ENCODE results near the gene CLDN24. TPM values are rescaled to one million over a fixed set of nuclear protein-coding genes. Genes with fewer than 3 reads are reported as not detected.

CLDN24 gene
- total and polyA plus RNA-seq, 2 experiments from 2014 or later: 0.94 TPM; not detected in 1

DNA sequence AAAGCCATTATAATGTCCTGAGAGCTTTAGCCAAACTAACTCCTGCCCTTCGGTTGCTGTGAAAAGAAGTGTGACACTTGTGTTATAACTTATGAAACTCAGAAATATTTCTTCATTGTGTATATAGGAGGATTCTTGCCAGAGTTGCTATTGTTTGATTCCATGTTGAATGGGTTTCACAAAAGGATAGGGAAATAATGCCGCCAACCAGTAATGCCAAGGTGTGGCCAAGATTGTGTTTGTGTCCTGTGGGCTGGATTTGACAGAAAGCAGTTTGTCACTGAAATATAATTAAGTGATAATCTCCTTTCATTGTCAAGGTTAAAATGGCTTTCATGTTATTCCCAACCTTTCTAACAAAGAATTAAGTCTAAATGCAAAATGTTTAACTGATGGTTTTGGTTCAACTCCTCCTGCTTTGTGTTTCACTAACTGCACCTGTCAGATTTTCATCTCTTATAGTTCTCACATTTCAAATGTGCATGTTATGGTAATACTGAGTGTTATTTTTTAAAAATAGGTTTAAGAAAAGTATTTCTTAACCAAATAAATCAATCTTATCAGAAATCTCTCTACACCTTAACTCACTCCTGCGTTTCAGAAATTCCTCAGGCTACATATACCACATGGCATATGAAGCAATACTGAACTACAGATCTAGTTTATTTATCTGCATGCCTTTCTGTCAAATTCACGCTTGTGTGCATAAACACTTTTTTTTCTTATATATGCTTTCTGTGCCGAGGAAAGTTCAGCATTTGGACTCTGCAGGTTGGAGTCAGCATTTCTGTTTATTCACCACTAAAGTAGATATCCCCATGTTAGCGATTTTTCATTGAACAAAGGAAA is 1.8 kb downstream of the CLDN24 start, which contains the start of gene CLDN22:
CLDN22 (minus strand) TSS at position 66 of the 849 bp plus-strand sequence; CDS start at position 8, 58 bp downstream.
- Histone ChIP-seq H3K27me3 (no peaks in the 10 kb centered on the region), H3K36me3 (replicated peaks; ENCODE audit: insufficient read depth, low read depth) (no peaks in the 10 kb centered on the region), H2AFZ (no peak within 1 kb of the TSS), H3K9me3 (ENCODE audit: low read depth) (no peaks in the 10 kb centered on the region), H3K79me2 (no peaks in the 10 kb centered on the region), H3K4me2 (no peak within 1 kb of the TSS), H3K9me2 (replicated peaks; ENCODE audit: insufficient read depth) (no peaks in the 10 kb centered on the region), H4K20me1 (ENCODE audit: insufficient read depth, poor library complexity, severe bottlenecking) (no peaks in the 10 kb centered on the region), H3K4me3 (no peak within 1 kb of the TSS), H3K4me1 (ENCODE audit: insufficient read depth) (no peaks in the 10 kb centered on the region), H3K27ac (no peak within 1 kb of the TSS)
- no peak for DNase-seq (ENCODE audit: low spot score)
- WGBS (ENCODE audit: low lambda C conversion rate, missing lambda C conversion rate): 73% methylated on average over 6 of the region's 6 CpGs
- no peak for TF ChIP-seq EZH2 (IDR thresholded peaks at IDR 0.05; ENCODE audit: borderline replicate concordance)
- TF ChIP-seq EZH2phosphoT487 (IDR thresholded peaks at IDR 0.05; ENCODE audit: low read depth, severe bottlenecking, unreplicated experiment): no peak
- no peak for TF ChIP-seq CTCF (IDR thresholded peaks at IDR 0.05; ENCODE audit: poor library complexity)

DNA sequence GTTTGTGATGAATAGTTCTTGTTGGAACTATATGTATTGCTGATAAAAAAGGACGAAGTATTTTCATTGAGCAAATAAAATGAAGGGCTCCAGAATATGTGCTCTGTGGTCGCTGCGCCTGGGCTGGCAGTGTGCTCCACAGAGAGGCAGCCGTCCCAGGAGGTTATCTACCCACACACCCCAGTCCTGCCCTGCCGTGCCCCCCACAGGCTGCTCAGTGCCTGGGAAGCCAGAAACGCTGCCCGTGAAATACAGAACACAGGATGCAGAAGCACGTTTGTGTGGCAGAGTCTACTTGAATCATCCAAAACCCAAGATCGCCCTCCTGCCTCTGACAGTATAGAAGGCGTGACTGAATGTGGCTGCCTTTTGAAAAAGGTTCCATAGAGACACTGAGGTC is 3.6 kb downstream of the CLDN24 start:
- WGBS (ENCODE audit: low lambda C conversion rate, missing lambda C conversion rate): 91% methylated on average over 10 of the region's 10 CpGs
- TF ChIP-seq EZH2 (IDR thresholded peaks at IDR 0.05; ENCODE audit: borderline replicate concordance): no peak
- no peak for TF ChIP-seq EZH2phosphoT487 (IDR thresholded peaks at IDR 0.05; ENCODE audit: low read depth, severe bottlenecking, unreplicated experiment)
- no peak for TF ChIP-seq CTCF (IDR thresholded peaks at IDR 0.05; ENCODE audit: poor library complexity)
- no peaks in the 10 kb centered on the region for H3K9me2 ChIP-seq (replicated peaks; ENCODE audit: insufficient read depth)
- no peaks in the 10 kb centered on the region for H3K9me3 ChIP-seq (ENCODE audit: low read depth)
- no peak overlapping the region for H3K4me3 ChIP-seq
- no peaks in the 10 kb centered on the region for H4K20me1 ChIP-seq (ENCODE audit: insufficient read depth, poor library complexity, severe bottlenecking)
- no peaks in the 10 kb centered on the region for H3K4me1 ChIP-seq (ENCODE audit: insufficient read depth)
- H3K27ac ChIP-seq: no peak overlapping the region
- no peak overlapping the region for H2AFZ ChIP-seq
- no peak for DNase-seq (ENCODE audit: low spot score)
- no peaks in the 10 kb centered on the region for H3K27me3 ChIP-seq
- no peaks in the 10 kb centered on the region for H3K79me2 ChIP-seq
- no peaks in the 10 kb centered on the region for H3K36me3 ChIP-seq (replicated peaks; ENCODE audit: insufficient read depth, low read depth)
- no peak overlapping the region for H3K4me2 ChIP-seq

DNA sequence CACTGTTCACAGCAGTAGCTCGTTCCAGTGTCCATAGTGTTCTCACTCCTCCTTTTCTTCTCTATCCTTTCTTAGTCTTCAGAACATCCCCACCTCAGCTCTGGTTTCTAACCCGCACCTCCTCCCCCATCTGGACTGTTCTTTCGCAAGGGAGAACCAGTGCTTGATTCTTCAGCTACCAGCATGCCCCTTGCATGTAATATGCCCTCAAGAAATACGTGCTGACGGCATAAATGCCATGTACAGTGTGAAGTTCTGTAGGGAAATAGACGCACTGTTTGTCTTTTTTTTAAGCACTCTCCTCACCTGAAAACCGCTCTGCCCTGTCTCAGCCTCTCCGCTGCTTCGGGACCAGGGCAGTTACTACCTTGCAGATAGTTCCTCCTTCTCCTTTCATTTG is 7.4 kb downstream of the CLDN24 start:
- H3K9me3 ChIP-seq (ENCODE audit: low read depth): no peaks in the 10 kb centered on the region

DNA sequence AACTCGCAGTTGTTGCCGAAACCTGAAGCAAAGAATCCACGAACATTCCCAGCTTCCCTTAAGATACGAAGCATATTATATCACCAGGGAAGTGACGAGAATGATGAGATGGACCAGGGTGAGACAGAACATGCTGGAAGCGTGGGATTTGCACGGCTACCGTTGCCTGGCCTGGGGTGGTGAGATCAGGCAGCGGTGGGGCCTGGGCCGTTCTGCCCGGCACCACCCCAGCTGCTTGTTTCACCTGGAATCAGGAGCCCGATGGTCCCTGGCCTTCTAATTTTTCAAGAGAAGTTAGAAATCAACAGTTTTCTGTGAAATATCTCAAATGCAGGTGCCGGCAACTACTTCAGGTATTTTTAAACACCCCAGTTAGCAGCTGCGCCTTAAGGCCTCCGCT is 7.9 kb downstream of the CLDN24 start:
- Histone ChIP-seq H3K4me2 (no peak overlapping the region), H3K4me1 (ENCODE audit: insufficient read depth) (no peaks in the 10 kb centered on the region), H4K20me1 (ENCODE audit: insufficient read depth, poor library complexity, severe bottlenecking) (no peaks in the 10 kb centered on the region), H3K4me3 (no peak overlapping the region), H3K36me3 (replicated peaks; ENCODE audit: insufficient read depth, low read depth) (no peaks in the 10 kb centered on the region), H2AFZ (no peak overlapping the region), H3K27me3 (no peaks in the 10 kb centered on the region), H3K79me2 (no peaks in the 10 kb centered on the region), H3K9me2 (replicated peaks; ENCODE audit: insufficient read depth) (no peaks in the 10 kb centered on the region), H3K9me3 (ENCODE audit: low read depth) (no peaks in the 10 kb centered on the region), H3K27ac (no peak overlapping the region)
- TF ChIP-seq EZH2 (IDR thresholded peaks at IDR 0.05; ENCODE audit: borderline replicate concordance) (no peak), EZH2phosphoT487 (IDR thresholded peaks at IDR 0.05; ENCODE audit: low read depth, severe bottlenecking, unreplicated experiment) (no peak), CTCF (IDR thresholded peaks at IDR 0.05; ENCODE audit: poor library complexity) (no peak)
- DNase-seq (ENCODE audit: low spot score): no peak
- WGBS (ENCODE audit: low lambda C conversion rate, missing lambda C conversion rate): 96% methylated on average over 15 of the region's 15 CpGs

More for the DNA sequence above, 7.4 kb downstream of the CLDN24 start:
- no peaks in the 10 kb centered on the region for H3K4me1 ChIP-seq (ENCODE audit: insufficient read depth)
- no peaks in the 10 kb centered on the region for H3K27me3 ChIP-seq
- H3K36me3 ChIP-seq (replicated peaks; ENCODE audit: insufficient read depth, low read depth): no peaks in the 10 kb centered on the region
- H3K4me2 ChIP-seq: no peak overlapping the region
- H4K20me1 ChIP-seq (ENCODE audit: insufficient read depth, poor library complexity, severe bottlenecking): no peaks in the 10 kb centered on the region
- H3K9me2 ChIP-seq (replicated peaks; ENCODE audit: insufficient read depth): no peaks in the 10 kb centered on the region
- WGBS (ENCODE audit: low lambda C conversion rate, missing lambda C conversion rate): 87% methylated on average over 9 of the region's 9 CpGs
- no peak for TF ChIP-seq EZH2 (IDR thresholded peaks at IDR 0.05; ENCODE audit: borderline replicate concordance)
- TF ChIP-seq EZH2phosphoT487 (IDR thresholded peaks at IDR 0.05; ENCODE audit: low read depth, severe bottlenecking, unreplicated experiment): no peak
- H3K27ac ChIP-seq: no peak overlapping the region
- H3K79me2 ChIP-seq: no peaks in the 10 kb centered on the region
- no peak overlapping the region for H3K4me3 ChIP-seq
- no peak overlapping the region for H2AFZ ChIP-seq
- DNase-seq (ENCODE audit: low spot score): no peak
